ENCODE measurements around the gene SCGB3A2. TPM values are rescaled to one million over a fixed set of nuclear protein-coding genes. Genes with fewer than 3 reads are reported as not detected.

The SCGB3A2 gene
- total RNA-seq, 1 experiment from 2014 or later, result not detected

GRCh38 chr5:147845618-147846017 lies 32.9 kb upstream of the SCGB3A2 start:
- no peaks in the 10 kb centered on the region for H3K9me3 ChIP-seq
- POLR2A ChIA-PET, result no interaction called here
- no TSS peak for BruUV-seq (replicated peaks)
- H3K4me3 ChIP-seq (ENCODE audit: low read depth, low read length), result no peak overlapping the region
- no peak overlapping the region for H3K27ac Mint-ChIP-seq (ENCODE audit: unreplicated experiment)
- no peak overlapping the region for H3K4me3 Mint-ChIP-seq (ENCODE audit: unreplicated experiment)
- DNase-seq, result no peak
- CTCF ChIA-PET, result no interaction called here
- no peaks in the 10 kb centered on the region for H3K36me3 ChIP-seq (ENCODE audit: control insufficient read depth, insufficient read depth, low read length)
- no peak for TF ChIP-seq CTCF (IDR thresholded peaks at IDR 0.05; ENCODE audit: insufficient read depth in 1 of 2, low read depth in 1 of 2, low read length in 1 of 2, severe bottlenecking in 1 of 2, unreplicated experiment in 1 of 2)
- H3K27me3 Mint-ChIP-seq (ENCODE audit: insufficient read depth, unreplicated experiment), result no peaks in the 10 kb centered on the region
- H3K4me1 ChIP-seq, result no peaks in the 10 kb centered on the region
- intact Hi-C loops (cut with micrococcal nuclease; ENCODE audit: unreplicated experiment), result no loop called here
- no peaks in the 10 kb centered on the region for H3K36me3 Mint-ChIP-seq (ENCODE audit: insufficient read depth, unreplicated experiment)
- peaks cover 19% of the 10 kb centered on the region for H3K4me1 Mint-ChIP-seq (ENCODE audit: low read depth, unreplicated experiment)
- H3K27me3 ChIP-seq (replicated peaks; ENCODE audit: control insufficient read depth, insufficient read depth, low read length), result no peaks in the 10 kb centered on the region
- no peaks in the 10 kb centered on the region for H3K9me3 Mint-ChIP-seq (ENCODE audit: unreplicated experiment)

DNA sequence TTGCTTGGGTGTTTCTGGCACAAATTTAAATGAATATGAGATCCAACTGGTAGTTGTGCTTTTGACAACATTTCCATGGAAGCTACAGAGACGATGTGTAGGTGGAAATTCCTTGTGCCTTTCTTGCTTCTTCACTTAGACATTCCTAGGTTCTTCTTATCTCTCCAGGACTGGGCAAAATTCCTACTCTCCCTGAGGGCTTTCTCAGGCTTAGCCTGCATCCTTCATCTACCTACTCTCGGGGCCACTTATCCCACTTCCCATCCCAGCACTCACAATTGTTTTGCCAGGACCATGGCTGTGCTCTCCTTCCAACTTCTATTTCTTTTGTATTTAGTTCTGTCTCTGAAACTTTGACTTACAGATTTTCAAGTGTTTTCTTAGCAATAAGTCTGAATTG lies 29.3 kb upstream of the SCGB3A2 start:
- no peaks in the 10 kb centered on the region for H3K27me3 ChIP-seq (replicated peaks; ENCODE audit: control insufficient read depth, insufficient read depth, low read length)
- H3K9me3 Mint-ChIP-seq (ENCODE audit: unreplicated experiment), result no peaks in the 10 kb centered on the region
- H3K36me3 Mint-ChIP-seq (ENCODE audit: insufficient read depth, unreplicated experiment), result no peaks in the 10 kb centered on the region
- peaks cover 7% of the 10 kb centered on the region for H3K4me1 Mint-ChIP-seq (ENCODE audit: low read depth, unreplicated experiment)
- intact Hi-C loops (cut with micrococcal nuclease; ENCODE audit: unreplicated experiment), result no loop called here
- no peak overlapping the region for H3K4me3 ChIP-seq (ENCODE audit: low read depth, low read length)
- H3K27ac Mint-ChIP-seq (ENCODE audit: unreplicated experiment), result no peak overlapping the region
- TF ChIP-seq CTCF (IDR thresholded peaks at IDR 0.05; ENCODE audit: insufficient read depth in 1 of 2, low read depth in 1 of 2, low read length in 1 of 2, severe bottlenecking in 1 of 2, unreplicated experiment in 1 of 2), result no peak
- no peaks in the 10 kb centered on the region for H3K36me3 ChIP-seq (ENCODE audit: control insufficient read depth, insufficient read depth, low read length)
- no TSS peak for BruUV-seq (replicated peaks)
- ChIA-PET POLR2A (no interaction called here), CTCF (no interaction called here)
- H3K9me3 ChIP-seq, result no peaks in the 10 kb centered on the region
- H3K4me3 Mint-ChIP-seq (ENCODE audit: unreplicated experiment), result no peak overlapping the region
- H3K4me1 ChIP-seq, result no peaks in the 10 kb centered on the region
- no peak for DNase-seq
- no peaks in the 10 kb centered on the region for H3K27me3 Mint-ChIP-seq (ENCODE audit: insufficient read depth, unreplicated experiment)

GRCh38 chr5:147851578-147851977 lies 26.9 kb upstream of the SCGB3A2 start:
- intact Hi-C loops (cut with micrococcal nuclease; ENCODE audit: unreplicated experiment), result loop anchor here (10.0 kb wide), 1 partner anchor 253 kb away; no protein-coding TSS in a partner anchor
- H3K4me3 Mint-ChIP-seq (ENCODE audit: unreplicated experiment), result no peak overlapping the region
- Histone ChIP-seq H3K9me3 (no peaks in the 10 kb centered on the region), H3K4me3 (ENCODE audit: low read depth, low read length) (no peak overlapping the region), H3K36me3 (ENCODE audit: control insufficient read depth, insufficient read depth, low read length) (no peaks in the 10 kb centered on the region), H3K27me3 (replicated peaks; ENCODE audit: control insufficient read depth, insufficient read depth, low read length) (no peaks in the 10 kb centered on the region), H3K4me1 (no peaks in the 10 kb centered on the region)
- H3K27me3 Mint-ChIP-seq (ENCODE audit: insufficient read depth, unreplicated experiment), result no peaks in the 10 kb centered on the region
- DNase-seq, result no peak
- TF ChIP-seq CTCF (IDR thresholded peaks at IDR 0.05; ENCODE audit: insufficient read depth in 1 of 2, low read depth in 1 of 2, low read length in 1 of 2, severe bottlenecking in 1 of 2, unreplicated experiment in 1 of 2), result no peak
- H3K9me3 Mint-ChIP-seq (ENCODE audit: unreplicated experiment), result no peaks in the 10 kb centered on the region
- peaks cover 7% of the 10 kb centered on the region for H3K4me1 Mint-ChIP-seq (ENCODE audit: low read depth, unreplicated experiment)
- H3K27ac Mint-ChIP-seq (ENCODE audit: unreplicated experiment), result no peak overlapping the region
- no TSS peak for BruUV-seq (replicated peaks)
- no peaks in the 10 kb centered on the region for H3K36me3 Mint-ChIP-seq (ENCODE audit: insufficient read depth, unreplicated experiment)
- CTCF ChIA-PET, result no interaction called here
- POLR2A ChIA-PET, result no interaction called here
